Measurements from ENCODE around the gene LAMC3.

DNA sequence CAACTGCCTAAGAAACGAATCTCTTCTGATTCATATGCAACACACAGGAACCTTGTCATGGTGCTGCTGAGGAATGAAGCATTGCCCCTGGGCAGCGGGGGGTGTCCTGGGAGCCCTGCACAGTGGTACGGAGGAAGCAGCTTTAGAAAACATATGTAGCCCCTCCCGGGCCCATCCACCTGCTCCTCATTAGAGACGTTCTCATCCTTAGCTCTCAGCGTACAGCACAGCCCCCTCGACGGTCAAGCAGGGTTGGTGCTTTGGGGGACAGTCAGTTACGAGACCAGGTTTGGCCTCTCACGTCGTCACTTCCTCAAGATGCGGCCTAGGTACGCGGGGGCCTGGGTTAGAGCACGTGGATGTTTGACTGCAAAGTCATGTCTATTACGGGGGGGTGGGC is 28.4 kb upstream of the LAMC3 start:
- TF ChIP-seq, protein P1, sequence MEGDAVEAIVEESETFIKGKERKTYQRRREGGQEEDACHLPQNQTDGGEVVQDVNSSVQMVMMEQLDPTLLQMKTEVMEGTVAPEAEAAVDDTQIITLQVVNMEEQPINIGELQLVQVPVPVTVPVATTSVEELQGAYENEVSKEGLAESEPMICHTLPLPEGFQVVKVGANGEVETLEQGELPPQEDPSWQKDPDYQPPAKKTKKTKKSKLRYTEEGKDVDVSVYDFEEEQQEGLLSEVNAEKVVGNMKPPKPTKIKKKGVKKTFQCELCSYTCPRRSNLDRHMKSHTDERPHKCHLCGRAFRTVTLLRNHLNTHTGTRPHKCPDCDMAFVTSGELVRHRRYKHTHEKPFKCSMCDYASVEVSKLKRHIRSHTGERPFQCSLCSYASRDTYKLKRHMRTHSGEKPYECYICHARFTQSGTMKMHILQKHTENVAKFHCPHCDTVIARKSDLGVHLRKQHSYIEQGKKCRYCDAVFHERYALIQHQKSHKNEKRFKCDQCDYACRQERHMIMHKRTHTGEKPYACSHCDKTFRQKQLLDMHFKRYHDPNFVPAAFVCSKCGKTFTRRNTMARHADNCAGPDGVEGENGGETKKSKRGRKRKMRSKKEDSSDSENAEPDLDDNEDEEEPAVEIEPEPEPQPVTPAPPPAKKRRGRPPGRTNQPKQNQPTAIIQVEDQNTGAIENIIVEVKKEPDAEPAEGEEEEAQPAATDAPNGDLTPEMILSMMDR (conservative IDR thresholded peaks at IDR 0.05; ENCODE audit: low read depth, low read length), result no peak
- no peak for TF ChIP-seq EZH2 (IDR thresholded peaks at IDR 0.05; ENCODE audit: low read length, unreplicated experiment)
